Bladder microvascular endothelial cell (primary cell): ENCODE data around the gene PCDHA8. TPM values are rescaled to one million over a fixed set of nuclear protein-coding genes. Genes with fewer than 3 reads are reported as not detected.

Experiments used
- total RNA-seq: library from RNA; depleted of rRNA; stranded (reverse); fragments of >200 nt; gene quantifications from 2 replicates; pipeline ENCODE4 v1.2.3, GENCODE V29; 2014

Gene PCDHA8
- 0.13 TPM in 1 of 2 replicates, not detected in the other for total RNA-seq

DNA sequence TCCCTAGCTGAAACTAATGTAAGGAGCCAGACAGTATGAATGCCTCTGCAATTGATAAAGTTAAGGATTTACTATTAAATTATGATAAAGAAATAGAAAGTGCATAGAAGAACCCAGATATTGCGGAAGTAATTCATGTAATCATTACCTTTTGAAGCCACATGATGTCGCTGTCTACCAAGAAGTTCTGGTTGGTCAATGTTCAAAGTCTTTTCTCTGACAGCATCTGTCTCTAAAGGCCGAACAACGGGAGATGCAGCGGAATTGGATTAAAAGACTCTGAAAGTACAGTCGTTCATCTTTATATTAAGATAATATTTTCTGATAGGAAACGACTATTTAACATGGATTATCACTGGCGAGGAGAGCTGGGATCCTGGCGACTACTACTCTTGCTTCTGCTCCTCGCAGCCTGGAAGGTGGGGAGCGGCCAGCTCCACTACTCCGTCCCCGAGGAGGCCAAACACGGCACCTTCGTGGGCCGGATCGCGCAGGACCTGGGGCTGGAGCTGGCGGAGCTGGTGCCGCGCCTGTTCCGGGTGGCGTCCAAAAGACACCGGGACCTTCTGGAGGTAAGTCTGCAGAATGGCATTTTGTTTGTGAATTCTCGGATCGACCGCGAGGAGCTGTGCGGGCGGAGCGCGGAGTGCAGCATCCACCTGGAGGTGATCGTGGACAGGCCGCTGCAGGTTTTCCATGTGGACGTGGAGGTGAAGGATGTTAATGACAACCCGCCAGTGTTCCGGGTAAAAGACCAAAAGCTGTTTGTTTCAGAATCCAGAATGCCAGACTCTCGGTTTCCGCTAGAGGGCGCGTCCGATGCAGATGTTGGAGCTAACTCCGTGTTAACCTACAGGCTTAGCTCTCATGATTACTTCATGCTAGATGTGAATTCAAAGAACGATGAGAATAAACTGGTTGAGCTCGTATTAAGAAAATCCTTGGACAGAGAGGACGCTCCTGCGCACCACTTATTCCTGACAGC is at the start of gene PCDHA8:
PCDHA8 (plus strand) TSS at position 210 of the 985 bp plus-strand sequence; CDS start at position 345, 135 bp downstream.

GRCh38 chr5:140794595-140795258 is 46.3 kb upstream of the PCDHA8 start, which contains the start of gene PCDHA2:
PCDHA2 (plus strand) TSS chr5:140794852.

GRCh38 chr5:140800816-140801493 is 40.0 kb upstream of the PCDHA8 start, which contains the start of gene PCDHA3:
PCDHA3 (plus strand) TSS chr5:140801057.

DNA sequence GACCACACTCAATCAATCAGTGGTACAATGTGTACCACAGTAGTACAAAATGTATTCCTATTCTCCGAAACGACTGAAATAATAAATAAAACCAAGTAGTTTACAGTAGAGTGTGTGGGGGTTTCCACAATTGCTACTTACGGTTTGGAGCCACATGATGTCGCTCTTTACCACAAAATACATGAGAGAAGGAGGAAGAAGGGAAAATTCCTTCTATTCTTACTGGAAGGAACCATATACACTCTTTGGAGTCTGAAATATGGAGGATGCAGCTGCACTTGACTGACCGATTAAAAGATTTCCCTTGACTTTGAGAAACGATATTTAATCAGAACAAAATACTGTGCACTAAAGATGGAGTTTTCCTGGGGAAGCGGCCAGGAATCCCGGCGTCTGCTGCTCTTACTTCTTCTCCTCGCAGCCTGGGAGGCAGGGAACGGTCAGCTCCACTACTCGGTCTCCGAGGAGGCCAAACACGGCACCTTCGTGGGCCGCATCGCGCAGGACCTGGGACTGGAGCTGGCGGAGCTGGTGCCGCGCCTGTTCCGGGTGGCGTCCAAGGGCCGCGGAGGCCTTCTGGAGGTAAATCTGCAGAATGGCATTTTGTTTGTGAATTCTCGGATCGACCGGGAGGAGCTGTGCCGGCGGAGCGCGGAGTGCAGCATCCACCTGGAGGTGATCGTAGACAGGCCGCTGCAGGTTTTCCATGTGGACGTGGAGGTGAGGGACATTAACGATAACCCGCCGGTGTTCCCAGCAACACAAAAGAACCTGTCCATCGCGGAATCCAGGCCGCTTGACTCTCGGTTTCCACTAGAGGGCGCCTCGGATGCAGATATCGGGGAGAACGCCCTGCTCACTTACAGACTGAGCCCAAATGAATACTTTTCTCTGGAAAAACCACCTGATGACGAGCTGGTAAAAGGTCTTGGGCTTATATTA is 33.9 kb upstream of the PCDHA8 start, which contains the start of gene PCDHA4:
PCDHA4 (plus strand) TSS at position 235 of the 942 bp plus-strand sequence.

GRCh38 chr5:140821375-140822280 is 19.4 kb upstream of the PCDHA8 start, which contains the start of gene PCDHA5:
PCDHA5 (plus strand) TSS chr5:140821613.

DNA sequence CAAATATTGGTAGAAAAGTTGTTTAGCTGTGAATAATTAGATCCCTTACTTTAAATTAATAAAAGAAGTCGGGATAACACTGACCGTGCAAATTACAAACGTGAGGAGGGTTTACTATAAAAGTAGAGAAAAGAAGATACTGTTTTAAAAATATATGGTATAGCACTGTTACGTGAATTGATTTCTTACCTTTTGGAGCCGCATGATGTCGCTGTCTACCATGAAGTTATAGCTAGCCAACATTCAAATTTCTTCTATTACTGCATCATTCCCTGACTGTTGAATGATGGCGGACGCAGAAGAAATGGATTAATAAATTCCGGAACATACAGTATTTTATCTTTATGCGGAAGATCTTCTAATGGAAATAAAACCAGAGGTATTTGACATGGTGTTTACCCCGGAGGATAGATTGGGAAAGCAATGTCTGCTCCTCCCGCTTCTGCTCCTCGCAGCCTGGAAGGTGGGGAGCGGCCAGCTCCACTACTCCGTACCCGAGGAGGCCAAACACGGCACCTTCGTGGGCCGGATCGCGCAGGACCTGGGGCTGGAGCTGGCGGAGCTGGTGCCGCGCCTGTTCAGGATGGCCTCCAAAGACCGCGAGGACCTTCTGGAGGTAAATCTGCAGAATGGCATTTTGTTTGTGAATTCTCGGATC is 13.2 kb upstream of the PCDHA8 start, which contains the start of gene PCDHA6:
PCDHA6 (plus strand) TSS at position 257 of the 658 bp plus-strand sequence; CDS start at position 389, 132 bp downstream.

DNA sequence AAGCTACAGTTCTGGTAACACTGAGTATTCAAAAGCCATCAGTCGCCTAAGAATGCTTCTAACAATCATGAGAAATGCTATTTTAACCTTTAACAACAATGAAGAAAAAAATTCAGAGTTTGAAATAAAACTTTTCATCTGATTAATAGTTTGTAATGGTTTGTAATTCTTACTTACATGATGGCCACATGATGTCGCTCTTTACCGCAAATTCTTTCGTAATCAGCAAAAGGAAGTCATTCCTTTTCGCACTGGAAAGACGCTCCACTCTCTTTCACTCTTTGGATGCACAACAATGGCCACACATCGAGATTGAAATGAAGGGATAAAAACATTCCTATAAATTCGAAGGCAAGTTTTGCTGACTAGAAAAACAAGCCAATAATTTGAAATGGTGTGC is 7.0 kb upstream of the PCDHA8 start, which contains the start of gene PCDHA7:
PCDHA7 (plus strand) TSS at position 277 of the 400 bp plus-strand sequence; CDS start at position 392, 115 bp downstream.

GRCh38 chr5:140848139-140849102 is 7.4 kb downstream of the PCDHA8 start, which contains the start of gene PCDHA9:
PCDHA9 (plus strand) TSS chr5:140848382; CDS start chr5:140848496, 114 bp downstream.

DNA sequence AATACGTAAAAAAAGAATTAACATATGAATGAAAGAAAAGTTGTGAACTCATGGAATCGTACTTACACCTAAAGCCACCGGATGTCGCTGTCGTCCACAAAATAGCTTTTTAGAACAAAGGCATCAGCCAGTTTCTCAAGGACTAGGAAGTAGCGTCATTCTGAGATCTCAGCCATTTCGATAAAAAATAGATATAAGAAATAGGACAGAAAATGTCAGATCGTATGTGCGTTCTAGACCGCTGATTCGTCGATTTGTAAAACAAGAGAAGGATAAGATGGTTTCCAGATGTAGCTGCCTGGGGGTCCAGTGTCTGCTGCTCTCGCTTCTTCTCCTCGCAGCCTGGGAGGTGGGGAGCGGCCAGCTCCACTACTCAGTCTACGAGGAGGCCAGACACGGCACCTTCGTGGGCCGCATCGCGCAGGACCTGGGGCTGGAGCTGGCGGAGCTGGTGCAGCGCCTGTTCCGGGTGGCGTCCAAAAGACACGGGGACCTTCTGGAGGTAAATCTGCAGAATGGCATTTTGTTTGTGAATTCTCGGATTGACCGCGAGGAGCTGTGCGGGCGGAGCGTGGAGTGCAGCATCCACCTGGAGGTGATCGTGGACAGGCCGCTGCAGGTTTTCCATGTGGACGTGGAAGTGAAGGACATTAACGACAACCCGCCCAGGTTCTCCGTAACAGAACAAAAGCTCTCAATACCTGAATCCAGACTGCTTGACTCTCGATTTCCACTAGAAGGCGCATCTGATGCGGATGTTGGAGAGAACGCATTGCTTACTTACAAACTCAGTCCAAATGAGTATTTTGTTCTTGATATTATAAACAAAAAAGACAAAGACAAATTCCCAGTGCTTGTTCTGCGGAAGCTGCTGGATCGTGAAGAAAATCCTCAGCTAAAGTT is 15.0 kb downstream of the PCDHA8 start, which contains the start of gene PCDHA10:
PCDHA10 (plus strand) TSS at position 126 of the 903 bp plus-strand sequence; CDS start at position 278, 152 bp downstream.

GRCh38 chr5:140868721-140869554 is 28.0 kb downstream of the PCDHA8 start, which contains the start of gene PCDHA11:
PCDHA11 (plus strand) TSS chr5:140868957; CDS start chr5:140869104, 147 bp downstream.

GRCh38 chr5:140875085-140876065 is 34.4 kb downstream of the PCDHA8 start, which contains the start of gene PCDHA12:
PCDHA12 (plus strand) TSS chr5:140875308; CDS start chr5:140875473, 165 bp downstream.

DNA sequence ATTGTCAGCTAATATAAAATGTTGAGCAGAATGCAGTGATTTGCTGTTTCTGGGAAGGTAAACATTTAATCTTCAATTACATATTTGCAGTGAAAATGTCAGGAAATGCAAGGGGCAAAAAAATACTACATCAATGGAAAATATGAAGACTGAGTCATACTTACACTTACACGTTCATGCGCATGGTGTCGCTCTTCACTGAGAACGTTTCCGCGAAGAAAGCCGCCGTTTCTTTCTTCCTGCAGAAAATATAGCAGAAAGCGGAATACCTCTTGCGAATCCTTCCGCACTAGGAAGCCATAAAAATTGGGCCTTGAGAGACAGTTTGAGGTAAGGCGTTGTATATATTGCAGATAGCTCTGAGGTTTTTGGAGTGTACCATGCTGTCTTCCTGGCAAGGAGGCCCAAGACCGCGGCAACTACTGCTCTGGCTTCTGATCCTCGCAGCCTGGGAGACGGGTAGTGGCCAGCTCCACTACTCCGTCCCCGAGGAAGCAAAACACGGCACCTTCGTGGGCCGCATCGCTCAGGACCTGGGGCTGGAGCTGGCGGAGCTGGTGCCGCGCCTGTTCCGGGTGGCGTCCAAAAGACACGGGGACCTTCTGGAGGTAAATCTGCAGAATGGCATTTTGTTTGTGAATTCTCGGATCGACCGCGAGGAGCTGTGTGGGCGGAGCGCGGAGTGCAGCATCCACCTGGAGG is 41.1 kb downstream of the PCDHA8 start, which contains the start of gene PCDHA13:
PCDHA13 (plus strand) TSS at position 236 of the 702 bp plus-strand sequence; CDS start at position 381, 145 bp downstream.

